HG02970 (cell line): ENCODE data around the gene PPDPF.
"Not testable (repeated sequence)": the region's sequence is repeated elsewhere in the genome, so short reads cannot be mapped to it uniquely, and the experiment has no call there.

Experiments
- ATAC-seq: cut with Tn5 transposase; IDR thresholded peaks from one replicate; pipeline ENCODE4 v1.9.1; 2021; ENCODE audit warnings: mild to moderate bottlenecking, moderate library complexity, moderate number of reproducible peaks; ENCODE audit not compliant: unreplicated experiment, low FRiP score

The PPDPF gene

GRCh38 chr20:63547725-63548480 is 27.3 kb downstream of the PPDPF start, which contains the start of gene SRMS:
Gene SRMS (minus strand): TSS chr20:63547749. CDS start chr20:63547463, 286 bp downstream.
- no peak for ATAC-seq

- ATAC-seq: no peak
Measured at GRCh38 chr20:63548542-63548941, 28.0 kb downstream of the PPDPF start.

GRCh38 chr20:63549019-63549418 is 28.5 kb downstream of the PPDPF start:
- no peak for ATAC-seq

- ATAC-seq: no peak
Measured at GRCh38 chr20:63549679-63550282, 29.2 kb downstream of the PPDPF start.

GRCh38 chr20:63551068-63551467 is 30.5 kb downstream of the PPDPF start:
- no peak for ATAC-seq

GRCh38 chr20:63552481-63553249 is 32.1 kb downstream of the PPDPF start:
- ATAC-seq: peak; percentile 31

- peak; percentile 49 for ATAC-seq
Measured at GRCh38 chr20:63553251-63553932, 32.8 kb downstream of the PPDPF start.

GRCh38 chr20:63553933-63554290 is 33.3 kb downstream of the PPDPF start, which contains the start of gene FNDC11:
Gene FNDC11 (plus strand): TSS chr20:63554159. CDS start chr20:63555664, 1,505 bp downstream.
- peak; percentile 14 for ATAC-seq

- ATAC-seq: no peak
Measured at GRCh38 chr20:63554361-63555278, 34.1 kb downstream of the PPDPF start.

GRCh38 chr20:63555661-63556381 is 35.3 kb downstream of the PPDPF start:
- ATAC-seq: no peak

- ATAC-seq: no peak
Measured at GRCh38 chr20:63556873-63557478, 36.4 kb downstream of the PPDPF start.

GRCh38 chr20:63557481-63557891 is 36.9 kb downstream of the PPDPF start:
- no peak for ATAC-seq

GRCh38 chr20:63558804-63559484 is 38.4 kb downstream of the PPDPF start:
- ATAC-seq: no peak

GRCh38 chr20:63559485-63560332 is 39.1 kb downstream of the PPDPF start:
- ATAC-seq: not testable (repeated sequence)

- no peak for ATAC-seq
Measured at GRCh38 chr20:63560333-63560805, 39.8 kb downstream of the PPDPF start.

GRCh38 chr20:63560856-63561609 is 40.5 kb downstream of the PPDPF start:
- ATAC-seq: no peak
